ENCODE results near the gene IFITM2. TPM values are rescaled to one million over a fixed set of nuclear protein-coding genes. Genes with fewer than 3 reads are reported as not detected.

IFITM2 gene
- total RNA-seq, 1 donor from 2014 or later, result 112 TPM

- H3K27me3 Mint-ChIP-seq, result no peaks in the 10 kb centered on the region
- H3K27ac Mint-ChIP-seq, result peak overlapping the region; percentile 78
- TF ChIP-seq, protein P1, sequence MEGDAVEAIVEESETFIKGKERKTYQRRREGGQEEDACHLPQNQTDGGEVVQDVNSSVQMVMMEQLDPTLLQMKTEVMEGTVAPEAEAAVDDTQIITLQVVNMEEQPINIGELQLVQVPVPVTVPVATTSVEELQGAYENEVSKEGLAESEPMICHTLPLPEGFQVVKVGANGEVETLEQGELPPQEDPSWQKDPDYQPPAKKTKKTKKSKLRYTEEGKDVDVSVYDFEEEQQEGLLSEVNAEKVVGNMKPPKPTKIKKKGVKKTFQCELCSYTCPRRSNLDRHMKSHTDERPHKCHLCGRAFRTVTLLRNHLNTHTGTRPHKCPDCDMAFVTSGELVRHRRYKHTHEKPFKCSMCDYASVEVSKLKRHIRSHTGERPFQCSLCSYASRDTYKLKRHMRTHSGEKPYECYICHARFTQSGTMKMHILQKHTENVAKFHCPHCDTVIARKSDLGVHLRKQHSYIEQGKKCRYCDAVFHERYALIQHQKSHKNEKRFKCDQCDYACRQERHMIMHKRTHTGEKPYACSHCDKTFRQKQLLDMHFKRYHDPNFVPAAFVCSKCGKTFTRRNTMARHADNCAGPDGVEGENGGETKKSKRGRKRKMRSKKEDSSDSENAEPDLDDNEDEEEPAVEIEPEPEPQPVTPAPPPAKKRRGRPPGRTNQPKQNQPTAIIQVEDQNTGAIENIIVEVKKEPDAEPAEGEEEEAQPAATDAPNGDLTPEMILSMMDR (IDR thresholded peaks at IDR 0.05), result no peak
- no peaks in the 10 kb centered on the region for H3K36me3 Mint-ChIP-seq (ENCODE audit: low read depth)
- H3K9me3 Mint-ChIP-seq, result no peaks in the 10 kb centered on the region
- H3K4me3 Mint-ChIP-seq, result no peak overlapping the region
- intact Hi-C loops (cut with micrococcal nuclease), result loop anchor here (2.0 kb wide), 1 partner anchor 38 kb away; the partner anchor contains the start of gene IFITM1
- CTCF ChIA-PET, result no interaction called here
- POLR2A ChIA-PET, result interaction anchor here (0.5 to 0.6 kb wide), 2 partner anchors 9 to 67 kb away, joined by 3 to 7 read pairs; no protein-coding TSS in a partner anchor
- ATAC-seq (ENCODE audit: low read depth) (no peak), DNase-seq (no peak)
- peaks cover 39% of the 10 kb centered on the region for H3K4me1 Mint-ChIP-seq
Measured at GRCh38 chr11:352456-353031, 44.9 kb downstream of the IFITM2 start.

DNA sequence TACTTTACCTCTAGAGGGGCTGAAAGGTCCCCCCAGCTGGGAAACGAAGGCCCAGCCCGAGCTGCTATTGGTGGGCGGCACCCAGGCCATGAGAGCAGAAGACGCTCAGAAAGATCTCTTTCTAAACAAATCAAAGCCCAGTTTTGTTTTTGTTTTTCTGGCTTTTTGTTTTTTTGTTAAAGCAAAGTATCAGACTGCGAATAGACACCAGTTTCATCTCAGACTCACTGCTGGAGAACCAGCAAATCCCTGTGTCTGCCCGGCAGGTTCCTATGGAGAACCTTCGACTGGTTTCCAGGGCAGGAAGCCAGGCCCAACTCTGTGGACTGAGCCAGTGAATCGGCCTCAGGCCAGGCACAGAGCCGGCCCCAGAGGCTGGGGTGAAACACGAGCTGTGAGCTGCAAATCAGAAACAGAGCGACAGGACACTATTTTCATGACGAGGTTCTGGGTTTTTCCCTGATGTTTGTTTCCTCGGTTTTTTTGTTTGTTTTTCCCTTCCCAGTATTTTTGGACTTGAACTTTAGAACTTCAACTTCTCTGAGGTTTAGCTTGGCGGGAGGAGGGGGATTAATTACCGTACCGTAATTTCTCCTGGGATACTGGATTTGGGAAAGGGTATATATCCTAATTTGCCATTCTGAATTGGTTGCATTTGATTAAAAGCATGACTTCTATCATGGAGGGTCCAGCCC is 45.7 kb downstream of the IFITM2 start:
- Mint-ChIP-seq H3K27me3 (no peaks in the 10 kb centered on the region), H3K9me3 (no peaks in the 10 kb centered on the region), H3K36me3 (ENCODE audit: low read depth) (no peaks in the 10 kb centered on the region), H3K4me1 (peaks cover 35% of the 10 kb centered on the region), H3K4me3 (peak overlapping the region; percentile 25), H3K27ac (peak overlapping the region; percentile 78)
- intact Hi-C loops (cut with micrococcal nuclease), result loop anchor here (2.0 kb wide), 1 partner anchor 39 kb away; the partner anchor contains the start of gene IFITM1
- POLR2A ChIA-PET, result interaction anchor here (0.9 to 1.4 kb wide), 2 partner anchors 27 to 36 kb away, joined by 4 read pairs; no protein-coding TSS in a partner anchor
- CTCF ChIA-PET, result interaction anchor here (3.8 kb wide), 1 partner anchor 102 kb away, joined by 26 read pairs; no protein-coding TSS in a partner anchor
- no peak for DNase-seq
- TF ChIP-seq, protein P1 (IDR thresholded peaks at IDR 0.05), result no peak
- ATAC-seq (ENCODE audit: low read depth), result no peak

- Mint-ChIP-seq H3K36me3 (ENCODE audit: low read depth) (no peaks in the 10 kb centered on the region), H3K9me3 (no peaks in the 10 kb centered on the region), H3K4me1 (peaks cover 26% of the 10 kb centered on the region), H3K27me3 (no peaks in the 10 kb centered on the region), H3K27ac (peak overlapping the region; percentile 90), H3K4me3 (peak overlapping the region; percentile 77)
- POLR2A ChIA-PET, result interaction anchor here (0.6 to 3.0 kb wide), 38 partner anchors 8 to 476 kb away, joined by 3 to 38 read pairs (median 4); partner anchors contain the start of genes BET1L, IFITM1, IFITM2 and LRRC56
- intact Hi-C loops (cut with micrococcal nuclease), result loop anchor here (1.0 kb wide), 4 partner anchors 51 to 149 kb away; partner anchors contain the start of genes BET1L and RIC8A
- TF ChIP-seq, protein P1 (IDR thresholded peaks at IDR 0.05), result no peak
- DNase-seq (peak; percentile 70), ATAC-seq (ENCODE audit: low read depth) (peak; percentile 72)
- CTCF ChIA-PET, result interaction anchor here (0.7 to 3.8 kb wide), 9 partner anchors 10 to 105 kb away, joined by 3 to 26 read pairs (median 3); partner anchors contain the start of gene NLRP6
Measured at GRCh38 chr11:355581-356458, 48.2 kb downstream of the IFITM2 start.

GRCh38 chr11:356610-357009 is 49.0 kb downstream of the IFITM2 start:
- TF ChIP-seq, protein P1 (IDR thresholded peaks at IDR 0.05), result no peak
- no peak overlapping the region for H3K4me3 Mint-ChIP-seq

More at GRCh38 chr11:356610-357009, 49.0 kb downstream of the IFITM2 start:
- Mint-ChIP-seq H3K9me3 (no peaks in the 10 kb centered on the region), H3K36me3 (ENCODE audit: low read depth) (no peaks in the 10 kb centered on the region), H3K27ac (no peak overlapping the region), H3K27me3 (no peaks in the 10 kb centered on the region), H3K4me1 (peaks cover 24% of the 10 kb centered on the region)
- intact Hi-C loops (cut with micrococcal nuclease), result loop anchor here (1.0 kb wide), 3 partner anchors 51 to 106 kb away; no protein-coding TSS in a partner anchor
- ChIA-PET POLR2A (interaction anchor here (1.7 to 3.0 kb wide), 7 partner anchors 27 to 149 kb away, joined by 4 to 38 read pairs (median 21); partner anchors contain the start of genes BET1L and RIC8A), CTCF (interaction anchor here (1.4 to 3.8 kb wide), 3 partner anchors 51 to 105 kb away, joined by 3 to 26 read pairs (median 12); no protein-coding TSS in a partner anchor)
- ATAC-seq (ENCODE audit: low read depth) (no peak), DNase-seq (no peak)

Data from activated B cell treated with CpG ODN at 0.5 μM for 24 hours (primary cell).